Measurements from ENCODE around the gene COL27A1.

The COL27A1 gene

GRCh38 chr9:114207845-114208244, 52.5 kb downstream of the COL27A1 start:
- no peak overlapping the region for H3K4me2 ChIP-seq (ENCODE audit: low read length)
- H2AFZ ChIP-seq (ENCODE audit: low read length): no peak overlapping the region
- no peaks in the 10 kb centered on the region for H3K79me2 ChIP-seq (ENCODE audit: insufficient read depth, low read length)
- TF ChIP-seq EZH2 (IDR thresholded peaks at IDR 0.05; ENCODE audit: borderline replicate concordance, low read length) (no peak), CTCF (IDR thresholded peaks at IDR 0.05; ENCODE audit: low read length) (no peak)
- H3K9ac ChIP-seq (ENCODE audit: low read length): no peak overlapping the region
- H3K9me2 ChIP-seq (ENCODE audit: low read depth, low read length): no peaks in the 10 kb centered on the region
- H3K4me1 ChIP-seq (ENCODE audit: insufficient read depth, low read length, severe bottlenecking): no peaks in the 10 kb centered on the region
- H3K9me3 ChIP-seq (ENCODE audit: low read length): no peaks in the 10 kb centered on the region
- H3K27ac ChIP-seq (ENCODE audit: low read depth, low read length, poor library complexity, severe bottlenecking): no peak overlapping the region
- H3K27me3 ChIP-seq (ENCODE audit: insufficient read depth, low read length): no peaks in the 10 kb centered on the region
- H3F3A ChIP-seq (ENCODE audit: insufficient read depth, low read length): no peaks in the 10 kb centered on the region
- H4K20me1 ChIP-seq (ENCODE audit: insufficient read depth, low read length): no peaks in the 10 kb centered on the region
- no peaks in the 10 kb centered on the region for H3K36me3 ChIP-seq (ENCODE audit: insufficient read depth, low read length)
- no peak overlapping the region for H3K4me3 ChIP-seq (ENCODE audit: low read depth, low read length, poor library complexity, severe bottlenecking)

GRCh38 chr9:114209151-114209550, 53.8 kb downstream of the COL27A1 start:
- H3K36me3 ChIP-seq (ENCODE audit: insufficient read depth, low read length): no peaks in the 10 kb centered on the region
- H3F3A ChIP-seq (ENCODE audit: insufficient read depth, low read length): no peaks in the 10 kb centered on the region
- H3K4me2 ChIP-seq (ENCODE audit: low read length): no peak overlapping the region
- H3K4me1 ChIP-seq (ENCODE audit: insufficient read depth, low read length, severe bottlenecking): no peaks in the 10 kb centered on the region
- H3K4me3 ChIP-seq (ENCODE audit: low read depth, low read length, poor library complexity, severe bottlenecking): no peak overlapping the region
- H3K9ac ChIP-seq (ENCODE audit: low read length): no peak overlapping the region
- TF ChIP-seq CTCF (IDR thresholded peaks at IDR 0.05; ENCODE audit: low read length) (no peak), EZH2 (IDR thresholded peaks at IDR 0.05; ENCODE audit: borderline replicate concordance, low read length) (no peak)
- H3K27ac ChIP-seq (ENCODE audit: low read depth, low read length, poor library complexity, severe bottlenecking): no peak overlapping the region
- no peaks in the 10 kb centered on the region for H3K79me2 ChIP-seq (ENCODE audit: insufficient read depth, low read length)
- no peaks in the 10 kb centered on the region for H3K9me3 ChIP-seq (ENCODE audit: low read length)
- no peaks in the 10 kb centered on the region for H4K20me1 ChIP-seq (ENCODE audit: insufficient read depth, low read length)
- no peak overlapping the region for H2AFZ ChIP-seq (ENCODE audit: low read length)
- no peaks in the 10 kb centered on the region for H3K9me2 ChIP-seq (ENCODE audit: low read depth, low read length)
- no peaks in the 10 kb centered on the region for H3K27me3 ChIP-seq (ENCODE audit: insufficient read depth, low read length)

GRCh38 chr9:114210136-114210535, 54.8 kb downstream of the COL27A1 start:
- Histone ChIP-seq H3K9me2 (ENCODE audit: low read depth, low read length) (no peaks in the 10 kb centered on the region), H3K4me2 (ENCODE audit: low read length) (no peak overlapping the region), H3K9me3 (ENCODE audit: low read length) (no peaks in the 10 kb centered on the region), H3K79me2 (ENCODE audit: insufficient read depth, low read length) (no peaks in the 10 kb centered on the region), H3K27ac (ENCODE audit: low read depth, low read length, poor library complexity, severe bottlenecking) (no peak overlapping the region), H3K4me3 (ENCODE audit: low read depth, low read length, poor library complexity, severe bottlenecking) (no peak overlapping the region), H3F3A (ENCODE audit: insufficient read depth, low read length) (no peaks in the 10 kb centered on the region), H3K4me1 (ENCODE audit: insufficient read depth, low read length, severe bottlenecking) (no peaks in the 10 kb centered on the region), H4K20me1 (ENCODE audit: insufficient read depth, low read length) (no peaks in the 10 kb centered on the region), H3K27me3 (ENCODE audit: insufficient read depth, low read length) (no peaks in the 10 kb centered on the region), H3K9ac (ENCODE audit: low read length) (no peak overlapping the region), H3K36me3 (ENCODE audit: insufficient read depth, low read length) (no peaks in the 10 kb centered on the region), H2AFZ (ENCODE audit: low read length) (no peak overlapping the region)
- TF ChIP-seq CTCF (IDR thresholded peaks at IDR 0.05; ENCODE audit: low read length) (no peak), EZH2 (IDR thresholded peaks at IDR 0.05; ENCODE audit: borderline replicate concordance, low read length) (no peak)

Data from OCI-LY1 (cell line).